Measurements from ENCODE around the gene SERTAD4. TPM values are rescaled to one million over a fixed set of nuclear protein-coding genes. Genes with fewer than 3 reads are reported as not detected.

Gene SERTAD4
- total RNA-seq, 4 donors from 2014 or later: 0.36 to 2.7 (median 1.5) TPM

DNA sequence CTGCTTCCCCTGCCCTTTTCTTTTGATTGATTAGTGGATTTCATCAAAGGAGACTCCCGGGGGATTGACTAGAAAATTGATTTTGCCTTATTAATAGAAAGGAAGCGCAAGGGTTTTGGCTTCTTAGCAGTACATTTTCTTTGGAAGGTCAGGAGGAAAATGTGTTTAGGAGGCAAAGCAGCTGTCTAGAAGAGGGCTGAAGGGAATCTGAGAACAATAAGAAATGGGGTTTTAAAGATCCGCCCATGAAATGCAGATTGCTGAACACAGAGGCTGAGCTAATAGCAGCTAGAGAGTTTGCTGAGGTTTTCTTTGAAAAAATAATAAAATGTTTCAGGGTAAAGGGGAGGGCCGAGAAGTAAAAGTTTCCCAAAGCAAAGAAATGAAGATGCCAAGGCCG, 4.9 kb downstream of the SERTAD4 start:
- DNase-seq (ENCODE audit: low spot score) (no peak), ATAC-seq (ENCODE audit: low FRiP score) (no peak)

DNA sequence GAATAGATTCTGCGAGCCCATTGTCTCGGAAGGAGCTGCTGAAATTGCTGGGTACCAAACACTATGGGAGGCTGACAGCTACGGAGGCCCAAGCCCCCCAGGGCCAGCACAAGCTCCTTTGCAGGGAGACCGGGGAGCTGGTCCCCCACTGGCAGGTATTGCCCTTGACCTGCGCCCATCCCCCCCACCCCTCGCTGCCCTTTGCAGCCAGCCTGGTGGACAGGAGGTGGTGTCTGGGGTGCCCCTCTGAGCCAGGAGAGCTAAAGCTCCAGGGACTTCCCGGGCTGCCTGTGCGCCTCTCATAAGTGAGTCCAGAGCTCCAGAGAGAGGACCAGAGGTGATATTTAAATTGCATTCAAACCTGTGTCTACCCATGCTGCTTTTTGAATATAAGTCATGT, 5.4 kb downstream of the SERTAD4 start:
- DNase-seq (ENCODE audit: low spot score) (no peak), ATAC-seq (ENCODE audit: low FRiP score) (no peak)
- TF ChIP-seq CTCF (IDR thresholded peaks at IDR 0.05): no peak

More for the DNA sequence above, 4.9 kb downstream of the SERTAD4 start:
- TF ChIP-seq CTCF (IDR thresholded peaks at IDR 0.05): no peak

GRCh38 chr1:210239349-210240111, 6.9 kb downstream of the SERTAD4 start:
- DNase-seq (ENCODE audit: low spot score): no peak
- ATAC-seq (ENCODE audit: low FRiP score): peak; percentile 67
- TF ChIP-seq CTCF (IDR thresholded peaks at IDR 0.05): no peak

DNA sequence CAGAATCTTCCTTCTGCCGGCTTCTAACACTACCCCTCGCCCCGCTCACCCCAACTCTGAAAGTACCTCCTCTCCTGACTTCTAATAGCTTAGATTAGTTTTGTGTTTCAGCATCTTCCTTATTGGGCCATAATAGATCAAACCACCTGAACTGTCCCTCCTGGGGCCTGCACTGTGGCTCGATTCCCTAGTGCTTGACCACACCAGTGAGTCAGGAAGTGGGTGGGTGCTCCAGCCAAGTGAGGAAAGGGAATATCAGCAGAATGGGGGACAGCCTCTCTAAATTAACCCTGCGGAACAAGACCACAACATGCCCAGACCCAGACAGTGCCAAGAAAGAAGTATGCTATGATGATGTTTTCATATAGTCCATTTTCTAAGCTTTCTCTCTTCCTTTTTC, 8.5 kb downstream of the SERTAD4 start:
- no peak for TF ChIP-seq CTCF (IDR thresholded peaks at IDR 0.05)
- DNase-seq (ENCODE audit: low spot score) (no peak), ATAC-seq (ENCODE audit: low FRiP score) (no peak)

GRCh38 chr1:210244746-210245367, 12.3 kb downstream of the SERTAD4 start:
- DNase-seq (ENCODE audit: low spot score) (no peak), ATAC-seq (ENCODE audit: low FRiP score) (no peak)
- no peak for TF ChIP-seq CTCF (IDR thresholded peaks at IDR 0.05)

DNA sequence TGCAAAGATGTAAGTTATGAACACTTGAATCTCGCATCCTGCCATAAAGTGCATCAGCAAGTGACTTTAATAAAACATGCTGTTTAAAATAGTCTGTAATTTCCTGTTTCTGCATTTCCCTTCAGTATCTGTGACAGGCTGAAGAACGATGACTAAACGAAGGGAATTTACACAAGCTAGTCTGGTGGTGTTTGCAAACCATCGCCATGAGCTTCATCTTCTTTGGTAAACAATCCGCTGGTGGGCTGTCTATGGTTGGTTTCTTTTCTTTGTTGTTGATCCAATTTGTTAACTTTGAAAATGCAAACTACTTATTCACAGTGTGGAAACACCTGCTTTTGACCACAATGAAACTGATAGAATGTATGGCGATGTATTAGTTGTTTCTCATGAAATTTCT, 13.9 kb downstream of the SERTAD4 start:
- no peak for TF ChIP-seq CTCF (IDR thresholded peaks at IDR 0.05)
- no peak for DNase-seq (ENCODE audit: low spot score)
- ATAC-seq (ENCODE audit: low FRiP score): no peak

DNA sequence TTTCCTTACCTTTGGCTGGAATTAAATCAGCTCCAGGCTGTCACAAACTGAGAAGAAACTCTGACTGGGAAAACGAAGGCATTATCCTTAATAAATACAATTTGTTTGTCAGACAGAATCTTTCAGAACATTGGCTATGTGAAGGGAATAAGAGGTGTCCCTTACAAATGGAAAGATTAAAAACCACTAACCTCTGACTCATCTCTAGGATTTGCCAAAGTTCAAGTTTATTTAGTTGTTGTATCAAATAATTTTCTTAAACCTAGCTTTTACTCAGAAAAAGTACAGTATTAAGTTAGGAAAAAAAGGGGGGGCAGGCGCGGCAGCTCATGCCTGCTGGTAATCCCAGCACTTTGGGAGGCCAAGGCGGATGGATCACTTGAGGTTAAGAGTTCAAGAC, 15.7 kb downstream of the SERTAD4 start:
- no peak for TF ChIP-seq CTCF (IDR thresholded peaks at IDR 0.05)
- ATAC-seq (ENCODE audit: low FRiP score) (no peak), DNase-seq (ENCODE audit: low spot score) (no peak)
